Kidney (tissue), 14 donors: ENCODE data around the gene KY. TPM values are rescaled to one million over a fixed set of nuclear protein-coding genes. Genes with fewer than 3 reads are reported as not detected.
A peak's percentile ranks its signal among the peaks of the same experiment; 100 is the strongest.

Experiments used
- DNase-seq, 5 donors: peaks; one replicate each; pipeline ENCODE4 v3.0.0-alpha.2; 2013 to 2020
- FAIRE-seq: peaks from 2 replicates; lab custom pipeline; 2012; peaks lifted over from hg19 to GRCh38; lab: Jason Lieb, UNC
- H3K27ac ChIP-seq, 2 donors: one replicate each; pipeline ENCODE4 v1.7.0; 2013; ENCODE audit warnings: low read depth in 2 of 2, low read length in 2 of 2, inconsistent platforms in 1 of 2
- H3K27me3 ChIP-seq: one replicate; pipeline ENCODE4 v1.7.1; 2013; ENCODE audit warnings: low read length, inconsistent platforms; ENCODE audit not compliant: control insufficient read depth, insufficient read depth
- H3K36me3 ChIP-seq, 3 donors: one replicate each; pipeline versions ENCODE4 v1.7.0 to v1.7.1; 2013; ENCODE audit warnings: low read length in 3 of 3, control low read depth in 1 of 3, inconsistent platforms in 1 of 3; ENCODE audit not compliant: insufficient read depth in 3 of 3, control insufficient read depth in 2 of 3
- H3K4me1 ChIP-seq, 3 donors: one replicate each; pipeline versions ENCODE4 v1.7.0 to v1.7.1; 2013; ENCODE audit warnings: low read length in 3 of 3, inconsistent platforms in 1 of 3, low read depth in 1 of 3; ENCODE audit not compliant: control insufficient read depth in 2 of 3, insufficient read depth in 2 of 3
- H3K4me3 ChIP-seq, 3 donors: one replicate each; pipeline versions ENCODE4 v1.7.0 to v1.8.1; 2013; ENCODE audit warnings: low read length in 3 of 3, control low read depth in 1 of 3, inconsistent platforms in 1 of 3
- H3K9ac ChIP-seq, 3 donors: one replicate each; pipeline versions ENCODE4 v1.7.0 to v1.7.1; 2013; ENCODE audit warnings: low read length in 3 of 3, control low read depth in 1 of 3, inconsistent platforms in 1 of 3
- H3K9me3 ChIP-seq, 3 donors: one replicate each; pipeline versions ENCODE4 v1.7.0 to v1.7.1; 2013; ENCODE audit warnings: low read length in 3 of 3, control low read depth in 1 of 3, inconsistent platforms in 1 of 3; ENCODE audit not compliant: control insufficient read depth in 2 of 3, insufficient read depth in 1 of 3
- CTCF ChIP-seq: IDR thresholded peaks from 3 replicates; pipeline ENCODE4 v1.5.1; 2012; ENCODE audit warnings: mild to moderate bottlenecking, moderate library complexity, borderline replicate concordance; ENCODE audit not compliant: insufficient read depth; ENCODE audit errors: extremely low read depth
- intact Hi-C: fragments of 100-400 bp; cut with DNase I; formaldehyde crosslinking; loops from one replicate; pipeline ENCODE4 v1.11.1; 2022
- polyA plus RNA-seq: library from polyadenylated mRNA; stranded (reverse); fragments of 350-450 nt; fragmentation: Illumina TruSeq; extraction: RNeasy Lipid Tissue Mini Kit (QIAGEN cat#74804); gene quantifications from one replicate; pipeline ENCODE4 v1.2.3, GENCODE V29; 2014; ENCODE audit warnings: low read depth, low replicate concordance; ENCODE audit not compliant: insufficient read depth
- total RNA-seq: library from RNA; stranded (reverse); fragmentation: NEBNext Ultra II Directional; extraction: Animal tissue kit (Norgen Biotek cat#: 25700); gene quantifications from one replicate; pipeline ENCODE4 v1.2.1, GENCODE V29; 2021
- donor health status: control.
- donor health status: control.
- donor health status: control.
- donor health status: control.
- donor health status: control.
- donor health status: DM: yes; HTN: yes; CAD: no.
- donor health status: Normal renal cell carcinoma (clear cell type).

The KY gene
- total and polyA plus RNA-seq, 2 donors from 2014 or later: 0.50 to 0.69 TPM

- Histone ChIP-seq H3K4me1 (no peaks in the 10 kb centered on the region), H3K27ac (no peak overlapping the region), H3K27me3 (no peaks in the 10 kb centered on the region), H3K36me3 (peaks cover 0 to 5% (median 0%) of the 10 kb centered on the region in 3 donors), H3K4me3 (no peak overlapping the region), H3K9me3 (no peaks in the 10 kb centered on the region), H3K9ac (no peak overlapping the region)
- DNase-seq (peak in 2 of 5 donors; percentile 6 to 15), FAIRE-seq (no peak)
- intact Hi-C loops: no loop called here
- TF ChIP-seq CTCF: no peak
These were observed 30.9 kb downstream of the KY start for GRCh38 chr3:134619884-134620445.

- no peak for DNase-seq
- intact Hi-C loops: no loop called here
- Histone ChIP-seq H3K27ac (no peak overlapping the region), H3K36me3 (peaks cover 0 to 5% (median 0%) of the 10 kb centered on the region in 3 donors), H3K9me3 (no peaks in the 10 kb centered on the region), H3K9ac (no peak overlapping the region), H3K27me3 (no peaks in the 10 kb centered on the region), H3K4me3 (no peak overlapping the region), H3K4me1 (no peaks in the 10 kb centered on the region)
- no peak for TF ChIP-seq CTCF
- FAIRE-seq: no peak
These were observed 31.6 kb downstream of the KY start for GRCh38 chr3:134619301-134619615.

- no peak overlapping the region for H3K4me3 ChIP-seq
- no peak overlapping the region for H3K27ac ChIP-seq
- H3K4me1 ChIP-seq: no peaks in the 10 kb centered on the region
- TF ChIP-seq CTCF: no peak
- DNase-seq: peak in 1 of 5 donors; percentile 8
- no peaks in the 10 kb centered on the region for H3K27me3 ChIP-seq
- H3K9me3 ChIP-seq: no peaks in the 10 kb centered on the region
- peaks cover 0 to 5% (median 0%) of the 10 kb centered on the region in 3 donors for H3K36me3 ChIP-seq
- FAIRE-seq: no peak
- no peak overlapping the region for H3K9ac ChIP-seq
- intact Hi-C loops: no loop called here
These were observed 32.1 kb downstream of the KY start for GRCh38 chr3:134618478-134619300.
